ENCODE results near the gene KLK12.

KLK12 gene

DNA sequence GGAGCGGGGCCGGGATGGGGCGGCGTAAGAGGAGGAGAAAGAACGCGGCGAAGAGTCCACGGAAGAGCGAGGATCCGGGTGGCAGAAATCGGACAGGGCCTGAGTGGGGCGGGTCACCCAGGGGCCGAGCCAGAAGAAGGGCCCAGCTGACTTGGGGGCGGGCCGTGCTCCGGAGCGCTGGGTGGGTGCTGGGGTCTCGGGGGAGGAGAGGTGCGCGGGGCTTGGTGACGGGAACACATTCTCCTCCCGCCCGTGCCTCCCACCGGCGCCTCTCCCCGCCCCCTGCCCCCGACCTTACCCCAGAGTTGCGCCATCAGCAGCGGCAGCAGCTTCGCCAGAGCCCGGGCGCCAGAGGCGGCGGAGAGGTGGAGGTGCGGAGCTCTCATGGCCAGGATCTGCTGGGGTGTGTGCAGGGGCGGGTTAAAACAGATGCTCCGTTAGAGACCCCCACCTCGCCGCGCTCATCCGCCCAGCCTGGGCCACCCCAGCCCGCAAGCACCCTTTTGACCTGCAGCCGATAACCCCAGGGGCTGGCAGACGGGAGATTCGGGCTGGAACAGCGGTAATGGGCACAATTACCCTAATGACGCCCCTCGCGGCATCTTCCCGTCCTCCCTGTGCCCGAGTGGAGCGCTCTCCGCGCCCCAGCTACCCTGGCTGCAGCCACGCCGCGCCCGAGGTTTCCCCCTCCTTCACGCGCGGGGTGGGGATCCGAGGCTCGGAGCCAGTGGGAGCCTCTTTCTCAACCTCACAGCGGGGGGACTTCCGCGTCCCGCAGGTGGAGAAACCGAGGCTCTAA, 15.9 kb downstream of the KLK12 start:
- H3K27me3 ChIP-seq (ENCODE audit: control insufficient read depth, insufficient read depth, low read length) = no peaks in the 10 kb centered on the region; the same call in none of the 2 replicates

DNA sequence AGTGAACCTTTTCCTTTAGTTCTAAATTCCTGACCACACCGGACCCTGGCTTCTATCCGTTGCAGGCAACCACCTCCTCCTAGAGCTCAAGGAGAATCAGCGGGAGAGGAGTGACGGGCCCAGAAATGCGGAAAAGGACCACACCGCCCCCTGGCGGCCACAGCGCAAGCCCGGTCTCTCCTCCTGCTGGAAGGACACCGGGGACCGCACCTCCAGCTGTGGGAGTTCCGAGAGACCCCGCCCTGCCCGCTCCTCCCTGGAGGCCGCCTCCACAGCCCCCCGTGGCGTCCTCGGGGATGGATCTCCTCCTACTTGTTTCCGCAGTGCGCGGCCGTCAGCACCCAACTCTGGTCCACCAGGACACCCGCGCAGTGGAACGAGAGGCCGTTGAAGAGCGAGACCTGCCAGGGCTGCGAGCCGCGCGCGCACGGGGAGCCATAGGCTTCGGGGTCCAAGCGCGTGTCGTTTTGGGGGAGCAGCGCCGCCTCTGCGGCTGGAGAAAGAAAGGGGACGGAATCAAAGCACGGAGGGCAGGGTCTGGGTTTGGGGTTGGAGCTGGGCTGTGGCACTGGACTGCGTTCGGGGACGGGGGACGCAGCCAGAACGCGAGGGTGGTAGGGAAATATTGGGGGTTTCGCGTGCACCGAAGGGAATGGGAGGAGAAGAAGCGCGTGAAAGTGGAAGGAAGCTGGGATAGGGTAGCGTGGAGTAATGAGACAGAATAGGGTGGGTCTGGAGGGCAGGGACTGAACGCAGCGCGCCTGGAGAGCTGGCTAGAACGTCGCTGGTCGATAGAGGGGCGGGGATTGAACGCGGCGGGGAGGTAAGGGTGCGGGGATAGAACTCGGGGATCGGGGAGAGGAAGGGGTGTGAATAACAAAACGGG, 17.8 kb downstream of the KLK12 start:
- peak; percentile 87 for DNase-seq (ENCODE audit: low read depth, low spot score)
- Histone ChIP-seq H3K27ac (ENCODE audit: low read length) (no peak overlapping the region), H3K36me3 (ENCODE audit: control insufficient read depth, insufficient read depth, low read length) (no peaks in the 10 kb centered on the region), H3K27me3 (ENCODE audit: control insufficient read depth, insufficient read depth, low read length) (no peaks in the 10 kb centered on the region; the same call in none of the 2 replicates), H3K9me3 (ENCODE audit: control insufficient read depth, insufficient read depth, low read length) (no peaks in the 10 kb centered on the region), H3K4me3 (ENCODE audit: low read length) (peak overlapping the region; percentile 69; the same call in 1 of the 2 replicates), H3K4me1 (ENCODE audit: control insufficient read depth, insufficient read depth, low read length) (no peaks in the 10 kb centered on the region)
- no CpG with 5 or more reads among the region's 68 CpGs for WGBS (ENCODE audit: insufficient coverage, insufficient read length)

More for the DNA sequence above, 15.9 kb downstream of the KLK12 start:
- DNase-seq (ENCODE audit: low read depth, low spot score) = no peak
- H3K36me3 ChIP-seq (ENCODE audit: control insufficient read depth, insufficient read depth, low read length) = no peaks in the 10 kb centered on the region
- peak overlapping the region; percentile 48 for H3K4me3 ChIP-seq (ENCODE audit: low read length)
- H3K27ac ChIP-seq (ENCODE audit: low read length) = no peak overlapping the region
- no peaks in the 10 kb centered on the region for H3K9me3 ChIP-seq (ENCODE audit: control insufficient read depth, insufficient read depth, low read length)
- no peaks in the 10 kb centered on the region for H3K4me1 ChIP-seq (ENCODE audit: control insufficient read depth, insufficient read depth, low read length)
- no CpG with 5 or more reads among the region's 68 CpGs for whole genome bisulfite sequencing (ENCODE audit: insufficient coverage, insufficient read length)

DNA sequence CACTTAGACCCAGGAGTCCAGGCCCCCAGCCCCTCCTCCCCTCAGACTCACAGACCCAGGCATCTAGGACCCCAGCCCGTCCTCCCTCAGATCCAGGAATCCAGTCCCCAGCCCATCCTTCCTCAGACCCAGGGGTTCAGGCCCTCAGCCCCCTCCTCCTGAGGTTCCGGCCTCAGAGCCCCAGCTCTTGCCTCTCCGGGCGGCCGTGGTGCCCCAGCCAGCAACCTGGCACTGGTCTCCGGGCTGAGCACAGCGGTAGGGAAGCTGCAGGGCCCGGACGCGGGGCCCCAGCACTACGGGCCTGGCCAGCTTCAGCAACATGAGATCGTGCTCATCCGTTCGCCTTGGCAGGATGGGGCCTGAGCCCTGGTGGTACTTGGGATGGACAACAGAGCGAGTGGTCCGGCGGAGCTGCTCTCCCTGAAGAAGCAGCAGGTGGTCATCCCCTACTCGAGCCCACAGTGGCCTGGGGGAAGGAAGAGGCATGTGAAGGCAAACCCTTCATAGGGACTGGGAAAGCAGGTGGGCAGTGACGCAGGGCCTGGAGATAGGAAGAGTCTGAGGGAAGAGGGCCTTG, 19.0 kb downstream of the KLK12 start:
- no CpG with 5 or more reads among the region's 19 CpGs for WGBS (ENCODE audit: insufficient coverage, insufficient read length)
- Histone ChIP-seq H3K27me3 (ENCODE audit: control insufficient read depth, insufficient read depth, low read length) (no peaks in the 10 kb centered on the region; the same call in none of the 2 replicates), H3K4me1 (ENCODE audit: control insufficient read depth, insufficient read depth, low read length) (no peaks in the 10 kb centered on the region), H3K4me3 (ENCODE audit: low read length) (no peak overlapping the region), H3K36me3 (ENCODE audit: control insufficient read depth, insufficient read depth, low read length) (no peaks in the 10 kb centered on the region), H3K9me3 (ENCODE audit: control insufficient read depth, insufficient read depth, low read length) (no peaks in the 10 kb centered on the region), H3K27ac (ENCODE audit: low read length) (no peak overlapping the region)
- no peak for DNase-seq (ENCODE audit: low read depth, low spot score)

DNA sequence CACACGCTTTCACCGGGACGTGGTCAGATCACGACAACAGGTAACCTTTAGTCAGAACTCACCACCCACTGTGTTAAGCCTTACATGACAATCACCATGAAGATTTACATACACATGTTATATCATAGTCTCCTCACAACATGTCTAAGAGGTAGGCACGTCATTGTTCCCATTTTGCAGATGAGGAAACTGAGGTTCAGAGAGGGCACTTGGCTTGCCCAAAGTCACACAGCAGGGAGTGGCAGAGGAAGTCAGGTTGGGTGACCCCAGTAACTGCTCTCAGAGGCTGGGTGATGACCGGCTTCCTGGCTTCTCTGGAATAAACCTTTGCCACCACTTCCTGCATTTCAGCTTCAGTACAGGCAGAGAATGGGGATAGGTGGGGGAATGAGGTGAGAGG, 20.6 kb downstream of the KLK12 start:
- WGBS (ENCODE audit: insufficient coverage, insufficient read length) = no CpG with 5 or more reads among the region's 6 CpGs

DNA sequence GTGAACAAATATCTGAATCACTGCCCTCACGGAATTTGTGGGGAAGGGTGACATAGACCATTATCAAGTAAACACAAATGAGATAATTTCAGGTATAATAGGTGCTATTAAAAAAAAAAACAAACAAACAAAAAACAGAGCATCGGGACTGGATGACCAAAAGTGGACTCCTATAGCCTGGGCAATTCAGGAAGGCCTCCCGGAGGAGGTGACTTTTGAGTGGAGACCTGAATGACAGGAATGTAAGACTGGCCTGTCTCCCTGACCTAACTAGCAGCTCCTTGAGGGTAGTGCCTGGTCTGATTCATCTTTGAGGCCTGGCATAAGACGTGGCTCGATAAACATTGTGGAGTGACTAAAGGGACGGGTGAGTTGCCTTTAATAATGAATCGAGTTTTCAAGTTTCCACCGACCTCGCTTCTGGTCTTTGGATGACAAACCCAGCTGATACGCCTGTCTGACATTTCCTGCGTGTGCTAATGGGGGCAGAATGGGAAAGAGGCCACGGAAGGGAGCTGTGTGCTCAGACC, 22.1 kb downstream of the KLK12 start:
- Histone ChIP-seq H3K36me3 (ENCODE audit: control insufficient read depth, insufficient read depth, low read length) (no peaks in the 10 kb centered on the region), H3K9me3 (ENCODE audit: control insufficient read depth, insufficient read depth, low read length) (no peaks in the 10 kb centered on the region), H3K4me3 (ENCODE audit: low read length) (no peak overlapping the region), H3K4me1 (ENCODE audit: control insufficient read depth, insufficient read depth, low read length) (no peaks in the 10 kb centered on the region), H3K27ac (ENCODE audit: low read length) (no peak overlapping the region), H3K27me3 (ENCODE audit: control insufficient read depth, insufficient read depth, low read length) (no peaks in the 10 kb centered on the region; the same call in 1 of the 2 replicates)
- no peak for DNase-seq (ENCODE audit: low read depth, low spot score)
- no CpG with 5 or more reads among the region's 12 CpGs for WGBS (ENCODE audit: insufficient coverage, insufficient read length)

More for the DNA sequence above, 20.6 kb downstream of the KLK12 start:
- no peaks in the 10 kb centered on the region for H3K4me1 ChIP-seq (ENCODE audit: control insufficient read depth, insufficient read depth, low read length)
- H3K27me3 ChIP-seq (ENCODE audit: control insufficient read depth, insufficient read depth, low read length) = no peaks in the 10 kb centered on the region; the same call in none of the 2 replicates
- H3K27ac ChIP-seq (ENCODE audit: low read length) = no peak overlapping the region
- no peaks in the 10 kb centered on the region for H3K36me3 ChIP-seq (ENCODE audit: control insufficient read depth, insufficient read depth, low read length)
- no peaks in the 10 kb centered on the region for H3K9me3 ChIP-seq (ENCODE audit: control insufficient read depth, insufficient read depth, low read length)
- no peak overlapping the region for H3K4me3 ChIP-seq (ENCODE audit: low read length)
- DNase-seq (ENCODE audit: low read depth, low spot score) = no peak

DNA sequence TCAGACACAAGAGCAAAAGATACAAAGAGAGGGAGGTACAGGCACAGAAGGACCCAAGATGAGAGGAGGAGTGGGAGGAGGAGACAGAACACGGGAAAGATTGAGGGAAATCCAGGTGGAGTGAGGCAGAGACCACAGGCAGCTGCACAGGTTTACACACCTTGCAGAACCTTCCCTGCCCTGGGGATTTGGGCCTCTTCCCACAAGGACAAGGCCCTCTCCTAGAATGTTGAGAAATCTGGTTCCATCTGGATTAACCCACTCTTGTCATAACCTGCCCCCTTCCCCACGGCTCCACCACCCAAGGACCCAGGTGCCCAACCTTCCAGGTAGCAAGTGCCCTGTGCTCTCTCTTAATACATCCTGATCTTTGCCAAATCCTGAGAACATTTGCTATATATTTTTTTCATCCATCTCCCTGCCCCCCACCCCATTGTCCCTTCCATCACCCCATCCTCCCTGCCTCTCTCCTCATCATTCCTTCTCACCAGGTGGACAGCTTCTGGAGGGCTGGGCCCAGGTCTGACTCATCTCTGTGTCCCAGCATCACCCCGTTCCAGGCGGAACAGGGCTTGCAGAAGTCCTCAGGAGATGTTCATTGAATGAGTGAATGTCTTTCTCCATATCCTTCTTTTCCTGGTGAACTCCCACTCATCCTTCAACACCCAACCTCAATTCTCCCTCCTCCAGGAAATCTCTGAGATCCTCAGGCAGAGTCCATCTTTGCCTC, 24.6 kb downstream of the KLK12 start:
- H3K9me3 ChIP-seq (ENCODE audit: control insufficient read depth, insufficient read depth, low read length) = no peaks in the 10 kb centered on the region
- WGBS (ENCODE audit: insufficient coverage, insufficient read length) = no CpG with 5 or more reads among the region's 4 CpGs
- DNase-seq (ENCODE audit: low read depth, low spot score) = no peak

DNA sequence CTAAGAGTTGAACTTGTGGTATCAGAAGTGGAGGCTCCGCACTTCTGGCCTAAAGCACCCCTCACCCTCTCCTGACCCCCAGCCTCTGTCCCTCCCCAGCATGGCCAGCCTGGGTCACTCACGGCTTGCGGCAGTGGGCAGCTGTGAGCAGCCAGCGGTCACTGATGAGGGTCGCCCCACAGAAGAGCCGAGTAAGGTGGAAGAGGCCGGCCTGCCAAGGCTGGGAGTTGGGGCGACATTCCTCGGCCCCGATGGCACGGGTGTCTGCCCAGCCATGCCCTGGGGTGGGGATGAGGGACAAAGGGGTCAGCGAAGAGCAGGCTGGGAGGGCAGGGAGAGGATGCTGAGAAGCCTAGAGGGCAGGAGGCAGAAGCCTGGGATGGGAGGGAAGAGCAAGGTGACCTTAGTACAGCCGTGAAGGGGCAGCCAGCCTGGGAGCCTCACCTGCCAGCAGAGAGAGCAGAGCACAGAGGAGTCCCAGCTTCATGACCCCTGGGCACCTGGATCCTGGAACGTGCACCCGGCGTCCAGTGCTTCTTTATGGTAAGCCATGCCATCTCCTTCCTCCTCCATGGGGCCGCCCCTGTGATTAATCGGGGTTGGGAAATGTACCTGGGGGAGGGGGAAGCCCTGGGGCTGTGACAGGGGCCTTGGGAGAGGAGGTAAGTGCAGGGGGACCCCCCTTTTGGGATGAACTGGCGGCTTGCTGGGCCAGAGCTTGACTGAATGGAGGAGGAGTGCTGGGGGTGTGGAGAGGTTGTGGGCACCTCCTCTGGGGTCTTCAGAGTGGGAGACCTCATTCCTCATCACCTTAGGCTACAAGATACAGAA, 25.5 kb downstream of the KLK12 start:
- DNase-seq (ENCODE audit: low read depth, low spot score) = no peak
- WGBS (ENCODE audit: insufficient coverage, insufficient read length) = no CpG with 5 or more reads among the region's 19 CpGs
- H3K4me1 ChIP-seq (ENCODE audit: control insufficient read depth, insufficient read depth, low read length) = no peaks in the 10 kb centered on the region
- no peaks in the 10 kb centered on the region for H3K27me3 ChIP-seq (ENCODE audit: control insufficient read depth, insufficient read depth, low read length)
- no peaks in the 10 kb centered on the region for H3K9me3 ChIP-seq (ENCODE audit: control insufficient read depth, insufficient read depth, low read length)
- no peaks in the 10 kb centered on the region for H3K36me3 ChIP-seq (ENCODE audit: control insufficient read depth, insufficient read depth, low read length)
- H3K4me3 ChIP-seq (ENCODE audit: low read length) = no peak overlapping the region
- no peak overlapping the region for H3K27ac ChIP-seq (ENCODE audit: low read length)

More for the DNA sequence above, 24.6 kb downstream of the KLK12 start:
- Histone ChIP-seq H3K4me3 (ENCODE audit: low read length) (no peak overlapping the region), H3K27ac (ENCODE audit: low read length) (no peak overlapping the region), H3K27me3 (ENCODE audit: control insufficient read depth, insufficient read depth, low read length) (no peaks in the 10 kb centered on the region; the same call in 1 of the 2 replicates), H3K4me1 (ENCODE audit: control insufficient read depth, insufficient read depth, low read length) (no peaks in the 10 kb centered on the region), H3K36me3 (ENCODE audit: control insufficient read depth, insufficient read depth, low read length) (no peaks in the 10 kb centered on the region)

DNA sequence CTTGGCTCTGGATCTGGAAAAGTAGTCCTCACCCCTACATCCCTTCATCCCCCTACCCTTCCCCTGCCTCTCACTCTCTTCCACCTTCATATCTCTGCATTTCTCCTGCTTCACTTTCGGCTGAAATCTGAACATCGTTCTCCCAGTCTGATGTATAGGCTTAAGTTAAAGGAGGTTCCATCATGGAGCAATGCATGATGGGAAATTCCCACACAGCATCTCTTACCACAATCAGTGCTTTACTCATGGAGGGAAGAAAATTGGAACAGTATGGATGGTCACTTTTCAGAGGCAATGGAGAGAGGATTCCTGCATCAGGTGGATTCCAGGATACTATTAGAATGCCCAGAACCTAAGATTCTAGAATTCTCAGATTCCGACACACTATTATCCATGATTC, 27.3 kb downstream of the KLK12 start:
- DNase-seq (ENCODE audit: low read depth, low spot score) = no peak
- H3K36me3 ChIP-seq (ENCODE audit: control insufficient read depth, insufficient read depth, low read length) = no peaks in the 10 kb centered on the region
- no CpG with 5 or more reads among the region's 3 CpGs for WGBS (ENCODE audit: insufficient coverage, insufficient read length)
- H3K27me3 ChIP-seq (ENCODE audit: control insufficient read depth, insufficient read depth, low read length) = no peaks in the 10 kb centered on the region
- no peak overlapping the region for H3K27ac ChIP-seq (ENCODE audit: low read length)
- no peaks in the 10 kb centered on the region for H3K9me3 ChIP-seq (ENCODE audit: control insufficient read depth, insufficient read depth, low read length)
- H3K4me3 ChIP-seq (ENCODE audit: low read length) = no peak overlapping the region
- H3K4me1 ChIP-seq (ENCODE audit: control insufficient read depth, insufficient read depth, low read length) = no peaks in the 10 kb centered on the region

DNA sequence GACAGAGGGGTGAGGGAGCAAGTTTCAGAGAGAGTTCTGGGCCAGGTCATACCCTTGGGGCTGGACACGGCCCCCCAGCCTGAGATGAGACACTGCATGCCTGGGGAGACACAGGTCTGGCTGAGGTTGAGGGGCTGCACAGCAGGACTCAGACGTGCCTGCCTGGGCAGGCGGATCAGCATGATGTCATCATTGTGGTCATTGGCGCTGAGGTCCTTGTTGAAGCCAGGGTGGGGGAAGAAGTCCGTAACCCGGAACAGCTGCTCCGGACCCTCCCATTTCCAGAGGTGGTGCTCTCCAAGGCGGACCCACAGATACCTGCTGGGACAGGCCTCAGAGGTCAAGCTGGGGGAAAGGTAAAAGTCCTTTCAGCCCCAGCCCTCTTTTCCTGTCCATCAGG, 28.4 kb downstream of the KLK12 start:
- H3K9me3 ChIP-seq (ENCODE audit: control insufficient read depth, insufficient read depth, low read length) = no peaks in the 10 kb centered on the region
- DNase-seq (ENCODE audit: low read depth, low spot score) = no peak
- H3K4me1 ChIP-seq (ENCODE audit: control insufficient read depth, insufficient read depth, low read length) = peaks cover 1% of the 10 kb centered on the region
- no peaks in the 10 kb centered on the region for H3K27me3 ChIP-seq (ENCODE audit: control insufficient read depth, insufficient read depth, low read length)
- WGBS (ENCODE audit: insufficient coverage, insufficient read length) = no CpG with 5 or more reads among the region's 8 CpGs
- H3K27ac ChIP-seq (ENCODE audit: low read length) = no peak overlapping the region
- no peak overlapping the region for H3K4me3 ChIP-seq (ENCODE audit: low read length)
- H3K36me3 ChIP-seq (ENCODE audit: control insufficient read depth, insufficient read depth, low read length) = no peaks in the 10 kb centered on the region

All from iPS DF 6.9 (cell line).